GM19240 (cell line): ENCODE measurements around the gene CELF4.

Source experiments
- DNase-seq: peaks from one replicate; pipeline ENCODE4 v3.0.0; 2011; ENCODE audit warnings: low spot score; ENCODE audit not compliant: insufficient read length

Gene CELF4

GRCh38 chr18:37244618-37245017, 321.0 kb downstream of the CELF4 start:
- no peak for DNase-seq

- no peak for DNase-seq
Measured at GRCh38 chr18:37243741-37244140, 321.9 kb downstream of the CELF4 start.

GRCh38 chr18:37242826-37243560, 322.6 kb downstream of the CELF4 start:
- DNase-seq, result no peak

- no peak for DNase-seq
Measured at GRCh38 chr18:37242091-37242490, 323.5 kb downstream of the CELF4 start.

- DNase-seq, result no peak
Measured at GRCh38 chr18:37238282-37239108, 327.1 kb downstream of the CELF4 start.

GRCh38 chr18:37235583-37235982, 330.0 kb downstream of the CELF4 start:
- DNase-seq, result no peak

- DNase-seq, result no peak
Measured at GRCh38 chr18:37231251-37231650, 334.3 kb downstream of the CELF4 start.

- no peak for DNase-seq
Measured at GRCh38 chr18:37230768-37231167, 334.8 kb downstream of the CELF4 start.

GRCh38 chr18:37225279-37225678, 340.3 kb downstream of the CELF4 start:
- DNase-seq, result no peak

GRCh38 chr18:37222999-37223378, 342.6 kb downstream of the CELF4 start:
- DNase-seq, result no peak

- DNase-seq, result no peak
Measured at GRCh38 chr18:37222354-37222998, 343.1 kb downstream of the CELF4 start.

GRCh38 chr18:37219257-37219656, 346.3 kb downstream of the CELF4 start:
- no peak for DNase-seq

GRCh38 chr18:37218022-37218590, 347.5 kb downstream of the CELF4 start:
- no peak for DNase-seq

- DNase-seq, result no peak
Measured at GRCh38 chr18:37210781-37211180, 354.8 kb downstream of the CELF4 start.

GRCh38 chr18:37207343-37207742, 358.3 kb downstream of the CELF4 start:
- no peak for DNase-seq

GRCh38 chr18:37199741-37200140, 365.9 kb downstream of the CELF4 start:
- DNase-seq, result no peak
